H1 (cell line): Measurements from ENCODE around the gene ACBD4. TPM values are rescaled to one million over a fixed set of nuclear protein-coding genes. Genes with fewer than 3 reads are reported as not detected.

ENCODE experiments used
- CTCF ChIA-PET: fragments of 300-600 bp; sonication (Branson Sonifier 250); formaldehyde crosslinking; loops from one replicate; lab custom pipeline; 2021; ENCODE audit not compliant: partially characterized antibody; lab: Charles Lee
- POLR2A ChIA-PET: fragments of 300-600 bp; sonication (Branson Sonifier 250); formaldehyde crosslinking; loops from one replicate; lab custom pipeline; 2021; ENCODE audit warnings: inconsistent platforms; ENCODE audit not compliant: partially characterized antibody; lab: Charles Lee
- DNase-seq, 2 experiments: peaks; one replicate each; pipeline versions ENCODE4 v3.0.0 to v3.0.0-alpha.2; 2010 to 2022; ENCODE audit warnings: low spot score in 2 of 2, low read depth in 1 of 2, mixed read lengths in 1 of 2
- FAIRE-seq: peaks from 2 replicates; lab custom pipeline; 2011; peaks lifted over from hg19 to GRCh38; lab: Jason Lieb, UNC
- H2AFZ ChIP-seq: 2 replicates; pipeline ENCODE4 v1.8.1; 2012; ENCODE audit warnings: low read length, inconsistent platforms
- H2AK5ac ChIP-seq: 2 replicates; pipeline ENCODE4 v1.6.1; 2013; ENCODE audit warnings: low read depth, low read length
- H2BK120ac ChIP-seq: replicated peaks from 2 replicates; pipeline ENCODE3; 2013; ENCODE audit warnings: low read depth, low read length, inconsistent platforms
- H2BK12ac ChIP-seq: 2 replicates; pipeline ENCODE4 v1.6.1; 2013; ENCODE audit warnings: low read depth, low read length
- H2BK15ac ChIP-seq: 2 replicates; pipeline ENCODE4 v1.6.1; 2013; ENCODE audit warnings: low read length
- H2BK20ac ChIP-seq: 2 replicates; pipeline ENCODE4 v1.6.1; 2013; ENCODE audit warnings: low read length
- H2BK5ac ChIP-seq: 2 replicates; pipeline ENCODE4 v1.6.1; 2013; ENCODE audit warnings: low read depth, low read length
- H3K14ac ChIP-seq: 2 replicates; pipeline ENCODE4 v1.6.1; 2013; ENCODE audit warnings: inconsistent platforms; ENCODE audit not compliant: insufficient read length
- H3K18ac ChIP-seq: 2 replicates; pipeline ENCODE4 v1.6.1; 2013; ENCODE audit warnings: low read length; ENCODE audit errors: extremely low read depth
- H3K23ac ChIP-seq: 2 replicates; pipeline ENCODE4 v1.6.1; 2013; ENCODE audit warnings: inconsistent platforms; ENCODE audit not compliant: insufficient read length
- H3K23me2 ChIP-seq: 2 replicates; pipeline ENCODE4 v1.6.1; 2013; ENCODE audit warnings: low read depth, low read length
- H3K27ac ChIP-seq: 2 replicates; pipeline ENCODE4 v1.6.1; 2011; ENCODE audit warnings: low read depth, low read length, inconsistent platforms
- H3K27me3 ChIP-seq, 4 experiments: replicated peaks in 1 of 4; 1 replicate in 1 of 4; 2 replicates in 3 of 4; pipeline versions ENCODE4 v1.6.1 to v1.8.1; 2011 to 2013; ENCODE audit warnings: low read length in 3 of 4, mild to moderate bottlenecking in 3 of 4, inconsistent platforms in 2 of 4, mixed read lengths in 2 of 4, moderate library complexity in 1 of 4; ENCODE audit not compliant: control insufficient read depth in 3 of 4, insufficient read depth in 3 of 4; ENCODE audit errors: extremely low read depth in 1 of 4
- H3K36me3 ChIP-seq, 4 experiments: 2 replicates each; pipeline versions ENCODE4 v1.6.1 to v1.8.1; 2011 to 2013; ENCODE audit warnings: mild to moderate bottlenecking in 4 of 4, low read length in 3 of 4, moderate library complexity in 2 of 4, control low read depth in 1 of 4, inconsistent platforms in 1 of 4; ENCODE audit not compliant: insufficient read depth in 4 of 4, control insufficient read depth in 2 of 4
- H3K4ac ChIP-seq: replicated peaks from 2 replicates; pipeline ENCODE3; 2013; ENCODE audit warnings: low read length, low read depth, mixed read lengths, inconsistent platforms; ENCODE audit not compliant: insufficient read length
- H3K4me1 ChIP-seq, 4 experiments: replicated peaks in 1 of 4; 1 replicate in 1 of 4; 2 replicates in 3 of 4; pipeline versions ENCODE4 v1.6.1 to v1.8.1; 2011 to 2013; ENCODE audit warnings: low read length in 3 of 4, inconsistent platforms in 2 of 4, mixed read lengths in 1 of 4; ENCODE audit not compliant: insufficient read depth in 4 of 4, control insufficient read depth in 3 of 4
- H3K4me2 ChIP-seq, 2 experiments: 2 replicates each; pipeline versions ENCODE4 v1.6.1 to v1.8.1; 2011 to 2013; ENCODE audit warnings: low read depth in 2 of 2, low read length in 2 of 2, control low read depth in 1 of 2, inconsistent platforms in 1 of 2, mild to moderate bottlenecking in 1 of 2; ENCODE audit not compliant: insufficient read depth in 1 of 2
- H3K4me3 ChIP-seq, 4 experiments: fragments of 200-600, 300-600 bp in 1 of 4; sonication (generic), shearing (Covaris generic), sonication (Bioruptor Twin) in 1 of 4; 2 replicates each; pipeline versions ENCODE4 v1.5.1 to v1.8.1; 2011 to 2016; ENCODE audit warnings: low read length in 4 of 4, low read depth in 3 of 4, control low read depth in 2 of 4, inconsistent platforms in 2 of 4, mild to moderate bottlenecking in 2 of 4, mixed read lengths in 1 of 4, moderate library complexity in 1 of 4; ENCODE audit not compliant: insufficient read depth in 2 of 4; ENCODE audit errors: extremely low read depth in 1 of 4
- H3K56ac ChIP-seq: replicated peaks from 2 replicates; pipeline ENCODE3; 2013; ENCODE audit warnings: low read depth, mild to moderate bottlenecking, mixed read lengths, low read length, inconsistent platforms; ENCODE audit not compliant: insufficient read length
- H3K79me1 ChIP-seq: 2 replicates; pipeline ENCODE4 v1.6.1; 2013; ENCODE audit warnings: low read depth, low read length, control low read depth
- H3K79me2 ChIP-seq, 2 experiments: 2 replicates each; pipeline versions ENCODE4 v1.6.1 to v1.8.1; 2012 to 2013; ENCODE audit warnings: low read length in 2 of 2, mild to moderate bottlenecking in 2 of 2, inconsistent platforms in 1 of 2; ENCODE audit not compliant: insufficient read depth in 2 of 2, control insufficient read depth in 1 of 2
- H3K9ac ChIP-seq, 4 experiments: replicated peaks in 1 of 4; 1 replicate in 1 of 4; 2 replicates in 3 of 4; pipeline versions ENCODE4 v1.6.1 to v1.8.1; 2011 to 2013; ENCODE audit warnings: low read depth in 3 of 4, low read length in 3 of 4, control low read depth in 2 of 4, mild to moderate bottlenecking in 2 of 4, moderate library complexity in 2 of 4, inconsistent platforms in 1 of 4; ENCODE audit errors: extremely low read depth in 1 of 4
- H3K9me3 ChIP-seq, 2 experiments: 2 replicates each; pipeline versions ENCODE4 v1.6.1 to v1.8.1; 2012 to 2013; ENCODE audit warnings: mild to moderate bottlenecking in 2 of 2, moderate library complexity in 2 of 2, control low read depth in 1 of 2, inconsistent platforms in 1 of 2, low read depth in 1 of 2, low read length in 1 of 2, mixed read lengths in 1 of 2; ENCODE audit not compliant: insufficient read depth in 2 of 2
- H4K20me1 ChIP-seq, 2 experiments: replicated peaks in 1 of 2; 2 replicates each; pipeline versions ENCODE3 to v1.8.1; 2011 to 2013; ENCODE audit warnings: inconsistent platforms in 2 of 2, low read length in 2 of 2, mild to moderate bottlenecking in 1 of 2; ENCODE audit not compliant: insufficient read depth in 2 of 2, control insufficient read depth in 1 of 2
- H4K5ac ChIP-seq: 2 replicates; pipeline ENCODE4 v1.6.1; 2013; ENCODE audit warnings: low read length, low read depth, mixed read lengths, inconsistent platforms; ENCODE audit not compliant: insufficient read length
- H4K8ac ChIP-seq: 2 replicates; pipeline ENCODE4 v1.8.0; 2013; ENCODE audit warnings: mild to moderate bottlenecking, moderate library complexity, low read length, inconsistent platforms; ENCODE audit not compliant: insufficient read depth; ENCODE audit errors: extremely low read depth
- H4K91ac ChIP-seq: replicated peaks from 2 replicates; pipeline ENCODE3; 2013; ENCODE audit warnings: low read length, mixed read lengths, inconsistent platforms; ENCODE audit not compliant: insufficient read length
- NRF1 ChIP-seq: IDR thresholded peaks from 2 replicates; pipeline ENCODE4 v1.6.1; 2011; ENCODE audit warnings: mild to moderate bottlenecking, low read depth, low read length, improper control_type of control experiment
- POLR2A ChIP-seq, 2 experiments: IDR thresholded peaks; 1 replicate in 1 of 2; 2 replicates in 1 of 2; pipeline ENCODE4 v1.6.1; 2011; ENCODE audit warnings: low read depth in 2 of 2, low read length in 2 of 2, mild to moderate bottlenecking in 2 of 2; ENCODE audit errors: control extremely low read depth in 1 of 2
- SP2 ChIP-seq: IDR thresholded peaks from 2 replicates; pipeline ENCODE4 v1.6.1; 2012; ENCODE audit warnings: mild to moderate bottlenecking, low read length, inconsistent platforms
- SUZ12 ChIP-seq: fragments of 200-600 bp; sonication (generic); IDR thresholded peaks from 2 replicates; pipeline ENCODE4 v1.6.1; 2012; ENCODE audit warnings: mild to moderate bottlenecking, inconsistent platforms, low read length, moderate library complexity, mixed read lengths
- WGBS, 2 experiments: shearing (Covaris generic) in 1 of 2; methylation state at CpG; one replicate each; pipeline versions ENCODE4 v1.1.6 to v1.1.7; 2013 to 2015; ENCODE audit warnings: low lambda C conversion rate in 2 of 2, mixed read lengths in 2 of 2, inconsistent platforms in 1 of 2, low coverage in 1 of 2, missing lambda C conversion rate in 1 of 2; ENCODE audit not compliant: insufficient replicate concordance in 2 of 2, insufficient coverage in 1 of 2, insufficient read length in 1 of 2; ENCODE audit errors: extremely low coverage in 1 of 2, missing lambda C conversion rate in 1 of 2; 5-methylcytosine and 5-hydroxymethylcytosine counted together
- polyA plus RNA-seq, 7 experiments: library from polyadenylated mRNA; depleted of rRNA in 3 of 7; stranded (reverse) in 5 of 7; unstranded in 2 of 7; fragments of >200 nt in 5 of 7; fragments of 200-250 nt in 2 of 7; gene quantifications; 1 replicate in 5 of 7; 2 replicates in 1 of 7; 4 replicates in 1 of 7; pipeline versions ENCODE4 v1.2.1 to v1.2.3, GENCODE V29; 2011 to 2013; ENCODE audit warnings: missing spikeins in 2 of 7, mixed read lengths in 2 of 7
- total RNA-seq: library from RNA; stranded (reverse); fragmentation: NEBNext Ultra II Directional; extraction: Animal tissue kit (Norgen Biotek cat#: 25700); gene quantifications from 2 replicates; pipeline ENCODE4 v1.2.1, GENCODE V29; 2021
- TF ChIP-seq, protein P1 (sequence below), 3 experiments: IDR thresholded peaks; 1 replicate in 2 of 3; 2 replicates in 1 of 3; pipeline versions ENCODE4 v1.5.1 to v1.6.1; 2011; ENCODE audit warnings: low read length in 3 of 3, mild to moderate bottlenecking in 3 of 3, inconsistent platforms in 2 of 3, low read depth in 1 of 3, moderate library complexity in 1 of 3; ENCODE audit not compliant: insufficient read depth in 1 of 3; ENCODE audit errors: control extremely low read depth in 1 of 3
- TF ChIP-seq, protein P2 (sequence below): IDR thresholded peaks from 2 replicates; pipeline ENCODE4 v1.6.1; 2011; ENCODE audit warnings: low read depth, mild to moderate bottlenecking, low read length; ENCODE audit not compliant: insufficient read depth
- TF ChIP-seq, protein P3 (sequence below): IDR thresholded peaks from 2 replicates; pipeline ENCODE4 v1.6.1; 2012; ENCODE audit warnings: inconsistent platforms

ACBD4 gene
- total and polyA plus RNA-seq, 2 of the 8 experiments (the other 6 are each of a cell fraction or from before 2014, with no cell fraction given), result 7.3 to 10.7 TPM

DNA sequence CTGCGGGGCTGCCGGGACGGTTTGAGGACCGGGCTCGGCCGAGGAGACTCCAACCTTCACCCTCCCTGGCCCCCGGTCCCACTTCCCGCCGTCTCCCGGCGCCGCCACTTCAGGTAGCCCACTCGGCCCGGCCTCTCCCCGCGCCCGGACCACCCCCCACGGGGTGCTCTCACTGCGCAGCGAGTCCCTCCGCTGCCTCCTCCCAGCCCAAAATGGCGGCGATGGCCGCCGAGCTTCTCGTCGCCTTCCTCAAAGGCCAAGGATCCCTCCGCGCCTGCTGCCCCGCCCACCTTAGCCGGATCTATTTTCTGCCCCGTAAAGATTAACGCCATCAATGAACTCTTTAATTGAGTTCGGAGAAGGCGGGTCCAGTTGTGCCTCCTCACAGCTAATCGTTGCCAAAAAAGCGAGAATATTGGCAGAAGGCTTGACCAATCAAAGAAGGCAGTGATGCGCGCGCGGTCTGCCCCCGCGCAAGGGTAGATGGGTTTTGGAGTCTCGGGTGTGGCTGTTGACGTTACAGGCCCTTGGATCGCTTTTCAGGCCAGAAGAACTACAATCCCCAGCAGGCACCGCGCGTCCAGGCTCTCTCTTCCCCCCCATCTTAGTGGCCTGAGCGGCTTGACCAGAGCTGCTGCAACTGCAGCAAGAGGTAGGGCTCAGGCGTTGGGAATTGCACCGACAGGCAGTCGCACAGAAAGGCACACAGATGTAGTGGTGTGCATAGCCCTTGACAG is 26.0 kb downstream of the ACBD4 start, which contains the start of gene HEXIM2:
TSS of gene HEXIM2 (plus strand) at position 588 of the 737 bp plus-strand sequence. CDS start 919 bp downstream, outside the sequence.
- no peaks in the 10 kb centered on the region for H3K36me3 ChIP-seq
- H3K23ac ChIP-seq, result no peak within 1 kb of the TSS
- no peaks in the 10 kb centered on the region for H4K20me1 ChIP-seq
- no peaks in the 10 kb centered on the region for H3K27me3 ChIP-seq
- H3K79me1 ChIP-seq, result no peaks in the 10 kb centered on the region
- peaks cover 0 to 9% (median 3%) of the 10 kb centered on the region in 4 experiments; a peak in 3 of 7 replicates for H3K4me1 ChIP-seq
- CTCF ChIA-PET, result interaction anchor here (0.6 to 11.5 kb wide), 17 partner anchors 9 to 81 kb away, joined by 3 to 115 read pairs (median 4); partner anchors contain the start of genes ACBD4 and HEXIM1
- H3K9ac ChIP-seq, result peak within 1 kb of the TSS; percentile 98 to 100 (median 99)
- peak within 1 kb of the TSS; percentile 66 for H3K14ac ChIP-seq
- 0 out of 2 replicates have a peak within 1 kb of the TSS, but pooled peaks have one; percentile 4 for H2AFZ ChIP-seq
- H3K79me2 ChIP-seq, result peaks cover 0 to 6% of the 10 kb centered on the region in 2 experiments; a peak in 2 of 4 replicates
- H3K56ac ChIP-seq, result peak within 1 kb of the TSS; percentile 98
- H2AK5ac ChIP-seq, result peak within 1 kb of the TSS; percentile 71; the same call in 1 of the 2 replicates
- peak within 1 kb of the TSS; percentile 99 for H2BK5ac ChIP-seq
- peak within 1 kb of the TSS; percentile 98 for H3K4ac ChIP-seq
- WGBS, 2 experiments, result 2% methylated on average over 53 of the region's 53 CpGs; no CpG with 5 or more reads in 1 of the 2 experiments
- peak within 1 kb of the TSS; percentile 81 for H2BK12ac ChIP-seq
- POLR2A ChIA-PET, result interaction anchor here (0.6 to 26.8 kb wide), 34 partner anchors 6 to 1032 kb away, joined by 3 to 1076 read pairs (median 6); partner anchors contain the start of genes ACBD4, DCAKD, EFTUD2 and HEXIM1
- peak within 1 kb of the TSS; percentile 1; the same call in 1 of the 2 replicates for H2BK15ac ChIP-seq
- 0 out of 2 replicates have a peak within 1 kb of the TSS, but pooled peaks have one; percentile 15 for H2BK20ac ChIP-seq
- H4K5ac ChIP-seq, result peak within 1 kb of the TSS; percentile 95
- peaks cover 6% of the 10 kb centered on the region for H3K23me2 ChIP-seq
- H3K9me3 ChIP-seq, result no peaks in the 10 kb centered on the region
- peak within 1 kb of the TSS; percentile 97 for H4K91ac ChIP-seq
- peak within 1 kb of the TSS; percentile 70 for H2BK120ac ChIP-seq
- peak within 1 kb of the TSS; percentile 81 to 84 for H3K4me2 ChIP-seq
- peak within 1 kb of the TSS; percentile 99 for H3K27ac ChIP-seq
- H3K4me3 ChIP-seq, result peak within 1 kb of the TSS; percentile 73 to 97 (median 88)
- H3K18ac ChIP-seq, result peak within 1 kb of the TSS; percentile 99
- peak; percentile 99 for DNase-seq
- peak; percentile 65 for FAIRE-seq
- peak within 1 kb of the TSS; percentile 100 for H4K8ac ChIP-seq
- TF ChIP-seq, protein P1, sequence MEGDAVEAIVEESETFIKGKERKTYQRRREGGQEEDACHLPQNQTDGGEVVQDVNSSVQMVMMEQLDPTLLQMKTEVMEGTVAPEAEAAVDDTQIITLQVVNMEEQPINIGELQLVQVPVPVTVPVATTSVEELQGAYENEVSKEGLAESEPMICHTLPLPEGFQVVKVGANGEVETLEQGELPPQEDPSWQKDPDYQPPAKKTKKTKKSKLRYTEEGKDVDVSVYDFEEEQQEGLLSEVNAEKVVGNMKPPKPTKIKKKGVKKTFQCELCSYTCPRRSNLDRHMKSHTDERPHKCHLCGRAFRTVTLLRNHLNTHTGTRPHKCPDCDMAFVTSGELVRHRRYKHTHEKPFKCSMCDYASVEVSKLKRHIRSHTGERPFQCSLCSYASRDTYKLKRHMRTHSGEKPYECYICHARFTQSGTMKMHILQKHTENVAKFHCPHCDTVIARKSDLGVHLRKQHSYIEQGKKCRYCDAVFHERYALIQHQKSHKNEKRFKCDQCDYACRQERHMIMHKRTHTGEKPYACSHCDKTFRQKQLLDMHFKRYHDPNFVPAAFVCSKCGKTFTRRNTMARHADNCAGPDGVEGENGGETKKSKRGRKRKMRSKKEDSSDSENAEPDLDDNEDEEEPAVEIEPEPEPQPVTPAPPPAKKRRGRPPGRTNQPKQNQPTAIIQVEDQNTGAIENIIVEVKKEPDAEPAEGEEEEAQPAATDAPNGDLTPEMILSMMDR (IDR thresholded peaks at IDR 0.05; ENCODE audit: control extremely low read depth in 1 of 3, insufficient read depth in 1 of 3, low read depth in 1 of 3, low read length in 3 of 3), result no peak
- TF ChIP-seq, protein P2, sequence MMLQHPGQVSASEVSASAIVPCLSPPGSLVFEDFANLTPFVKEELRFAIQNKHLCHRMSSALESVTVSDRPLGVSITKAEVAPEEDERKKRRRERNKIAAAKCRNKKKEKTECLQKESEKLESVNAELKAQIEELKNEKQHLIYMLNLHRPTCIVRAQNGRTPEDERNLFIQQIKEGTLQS, result no peak
- TF ChIP-seq, protein P3, sequence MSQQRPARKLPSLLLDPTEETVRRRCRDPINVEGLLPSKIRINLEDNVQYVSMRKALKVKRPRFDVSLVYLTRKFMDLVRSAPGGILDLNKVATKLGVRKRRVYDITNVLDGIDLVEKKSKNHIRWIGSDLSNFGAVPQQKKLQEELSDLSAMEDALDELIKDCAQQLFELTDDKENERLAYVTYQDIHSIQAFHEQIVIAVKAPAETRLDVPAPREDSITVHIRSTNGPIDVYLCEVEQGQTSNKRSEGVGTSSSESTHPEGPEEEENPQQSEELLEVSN, result no peak; the same call in 1 of the 2 replicates
- TF ChIP-seq POLR2A (IDR thresholded peaks at IDR 0.05; ENCODE audit: control extremely low read depth in 1 of 2, low read depth in 2 of 2, low read length in 2 of 2) (peak; percentile 83 to 99), NRF1 (peak; percentile 67), SUZ12 (no peak), SP2 (peak; percentile 77)
